ENCODE measurements around the gene C12orf56.

Gene C12orf56

GRCh38 chr12:64390275-64390851 lies at the start of gene C12orf56:
TSS of gene C12orf56 (minus strand) at chr12:64390758. CDS start at chr12:64390565, 193 bp downstream.
- DNase-seq (ENCODE audit: extremely low read depth in 1 of 2, low read depth in 1 of 2), result no peak

GRCh38 chr12:64440100-64440499 lies 49.5 kb upstream of the C12orf56 start:
- no peak for DNase-seq (ENCODE audit: extremely low read depth in 1 of 2, low read depth in 1 of 2)

- DNase-seq (ENCODE audit: extremely low read depth in 1 of 2, low read depth in 1 of 2), result no peak
Observed at GRCh38 chr12:64433915-64434314, 43.4 kb upstream of the C12orf56 start.

- DNase-seq (ENCODE audit: extremely low read depth in 1 of 2, low read depth in 1 of 2), result no peak
Observed at GRCh38 chr12:64431791-64432190, 41.2 kb upstream of the C12orf56 start.

GRCh38 chr12:64430886-64431285 lies 40.3 kb upstream of the C12orf56 start:
- DNase-seq (ENCODE audit: extremely low read depth in 1 of 2, low read depth in 1 of 2), result no peak

GRCh38 chr12:64428956-64429355 lies 38.4 kb upstream of the C12orf56 start:
- no peak for DNase-seq (ENCODE audit: extremely low read depth in 1 of 2, low read depth in 1 of 2)

GRCh38 chr12:64427988-64428387 lies 37.4 kb upstream of the C12orf56 start:
- DNase-seq (ENCODE audit: extremely low read depth in 1 of 2, low read depth in 1 of 2), result no peak

- DNase-seq (ENCODE audit: extremely low read depth in 1 of 2, low read depth in 1 of 2), result no peak
Observed at GRCh38 chr12:64419696-64420095, 29.1 kb upstream of the C12orf56 start.

- no peak for DNase-seq (ENCODE audit: extremely low read depth in 1 of 2, low read depth in 1 of 2)
Observed at GRCh38 chr12:64418209-64418608, 27.7 kb upstream of the C12orf56 start.

GRCh38 chr12:64413884-64414283 lies 23.3 kb upstream of the C12orf56 start:
- no peak for DNase-seq (ENCODE audit: extremely low read depth in 1 of 2, low read depth in 1 of 2)

GRCh38 chr12:64412459-64412858 lies 21.9 kb upstream of the C12orf56 start:
- no peak for DNase-seq (ENCODE audit: extremely low read depth in 1 of 2, low read depth in 1 of 2)

- DNase-seq (ENCODE audit: extremely low read depth in 1 of 2, low read depth in 1 of 2), result no peak
Observed at GRCh38 chr12:64411427-64411826, 20.9 kb upstream of the C12orf56 start.

GRCh38 chr12:64407342-64408223 lies 17.0 kb upstream of the C12orf56 start:
- DNase-seq (ENCODE audit: extremely low read depth in 1 of 2, low read depth in 1 of 2), result no peak

- peak; percentile 59 to 65 for DNase-seq (ENCODE audit: extremely low read depth in 1 of 2, low read depth in 1 of 2)
Observed at GRCh38 chr12:64404470-64405256, 14.1 kb upstream of the C12orf56 start.

GRCh38 chr12:64403707-64404469 lies 13.3 kb upstream of the C12orf56 start, which contains the start of gene XPOT:
TSS of gene XPOT (plus strand) at chr12:64404392. CDS start at chr12:64410036, 5,644 bp downstream.
- peak; percentile 90 to 94 for DNase-seq (ENCODE audit: extremely low read depth in 1 of 2, low read depth in 1 of 2)

- DNase-seq (ENCODE audit: extremely low read depth in 1 of 2, low read depth in 1 of 2), result no peak
Observed at GRCh38 chr12:64402181-64402580, 11.6 kb upstream of the C12orf56 start.

GRCh38 chr12:64400041-64400440 lies 9.5 kb upstream of the C12orf56 start:
- DNase-seq (ENCODE audit: extremely low read depth in 1 of 2, low read depth in 1 of 2), result no peak

- no peak for DNase-seq (ENCODE audit: extremely low read depth in 1 of 2, low read depth in 1 of 2)
Observed at GRCh38 chr12:64395739-64396138, 5.2 kb upstream of the C12orf56 start.

GRCh38 chr12:64392221-64392620 lies 1.7 kb upstream of the C12orf56 start:
- DNase-seq (ENCODE audit: extremely low read depth in 1 of 2, low read depth in 1 of 2), result no peak

GRCh38 chr12:64389154-64389553 lies 1.4 kb downstream of the C12orf56 start:
- no peak for DNase-seq (ENCODE audit: extremely low read depth in 1 of 2, low read depth in 1 of 2)
